Osteocyte (in vitro differentiated cells): ENCODE results near the gene RAD51. TPM values are rescaled to one million over a fixed set of nuclear protein-coding genes. Genes with fewer than 3 reads are reported as not detected.

Experiments
- DNase-seq: peaks from one replicate; pipeline ENCODE4 v3.0.0; 2021; ENCODE audit warnings: mixed read lengths; ENCODE audit not compliant: unreplicated experiment; ENCODE audit errors: extremely low spot score
- H3K27ac Mint-ChIP-seq: one replicate; pipeline ENCODE4 v1.8.0; 2021; ENCODE audit warnings: mild to moderate bottlenecking, mixed read lengths; ENCODE audit not compliant: unreplicated experiment
- H3K27me3 Mint-ChIP-seq: one replicate; pipeline ENCODE4 v1.8.0; 2021; ENCODE audit warnings: mixed read lengths; ENCODE audit not compliant: unreplicated experiment
- H3K36me3 Mint-ChIP-seq: one replicate; pipeline ENCODE4 v1.8.0; 2021; ENCODE audit warnings: mixed read lengths; ENCODE audit not compliant: unreplicated experiment
- H3K4me1 Mint-ChIP-seq: one replicate; pipeline ENCODE4 v1.8.0; 2021; ENCODE audit warnings: mixed read lengths; ENCODE audit not compliant: unreplicated experiment
- H3K4me3 Mint-ChIP-seq: one replicate; pipeline ENCODE4 v1.8.0; 2021; ENCODE audit warnings: mild to moderate bottlenecking, moderate library complexity, mixed read lengths; ENCODE audit not compliant: unreplicated experiment
- H3K9me3 Mint-ChIP-seq: one replicate; pipeline ENCODE4 v1.8.0; 2021; ENCODE audit warnings: mixed read lengths; ENCODE audit not compliant: unreplicated experiment
- total RNA-seq: library from RNA; stranded (reverse); gene quantifications from 2 replicates; pipeline ENCODE4 v1.2.1, GENCODE V29; 2021
- TF ChIP-seq, protein P1 (sequence below): fragments of 200-600 bp; sonication (generic); IDR thresholded peaks from 2 replicates; pipeline ENCODE4 v1.5.0; 2021; ENCODE audit warnings: antibody characterized with exemption, mild to moderate bottlenecking, moderate library complexity

The RAD51 gene
- total RNA-seq, 1 donor from 2014 or later = 8.6 TPM

DNA sequence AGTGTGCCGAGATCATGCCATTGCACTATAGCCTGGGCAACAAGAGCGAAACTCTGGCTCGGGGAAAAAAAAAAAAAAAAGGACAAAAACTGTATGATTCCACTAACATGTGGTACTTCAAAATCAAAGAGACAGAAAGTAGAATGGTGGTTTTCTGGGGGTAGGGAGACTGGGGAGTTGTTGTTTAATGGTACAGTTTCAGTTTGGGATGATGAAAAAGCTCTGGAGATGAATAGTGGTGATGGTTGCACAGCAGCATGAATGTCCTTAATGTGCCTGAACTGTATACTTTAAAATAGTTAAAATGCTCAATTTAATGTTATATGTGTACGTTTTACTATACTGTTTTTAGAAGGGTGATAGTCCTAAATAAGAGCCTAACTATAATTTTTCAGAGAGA lies 27.4 kb downstream of the RAD51 start:
- H3K27me3 Mint-ChIP-seq = no peaks in the 10 kb centered on the region
- TF ChIP-seq, protein P1, sequence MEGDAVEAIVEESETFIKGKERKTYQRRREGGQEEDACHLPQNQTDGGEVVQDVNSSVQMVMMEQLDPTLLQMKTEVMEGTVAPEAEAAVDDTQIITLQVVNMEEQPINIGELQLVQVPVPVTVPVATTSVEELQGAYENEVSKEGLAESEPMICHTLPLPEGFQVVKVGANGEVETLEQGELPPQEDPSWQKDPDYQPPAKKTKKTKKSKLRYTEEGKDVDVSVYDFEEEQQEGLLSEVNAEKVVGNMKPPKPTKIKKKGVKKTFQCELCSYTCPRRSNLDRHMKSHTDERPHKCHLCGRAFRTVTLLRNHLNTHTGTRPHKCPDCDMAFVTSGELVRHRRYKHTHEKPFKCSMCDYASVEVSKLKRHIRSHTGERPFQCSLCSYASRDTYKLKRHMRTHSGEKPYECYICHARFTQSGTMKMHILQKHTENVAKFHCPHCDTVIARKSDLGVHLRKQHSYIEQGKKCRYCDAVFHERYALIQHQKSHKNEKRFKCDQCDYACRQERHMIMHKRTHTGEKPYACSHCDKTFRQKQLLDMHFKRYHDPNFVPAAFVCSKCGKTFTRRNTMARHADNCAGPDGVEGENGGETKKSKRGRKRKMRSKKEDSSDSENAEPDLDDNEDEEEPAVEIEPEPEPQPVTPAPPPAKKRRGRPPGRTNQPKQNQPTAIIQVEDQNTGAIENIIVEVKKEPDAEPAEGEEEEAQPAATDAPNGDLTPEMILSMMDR = no peak
- no peak for DNase-seq
- no peaks in the 10 kb centered on the region for H3K9me3 Mint-ChIP-seq
- H3K4me3 Mint-ChIP-seq = no peak overlapping the region
- peaks cover 2% of the 10 kb centered on the region for H3K36me3 Mint-ChIP-seq
- no peaks in the 10 kb centered on the region for H3K4me1 Mint-ChIP-seq
- H3K27ac Mint-ChIP-seq = no peak overlapping the region

- TF ChIP-seq, protein P1 = no peak
- no peak overlapping the region for H3K27ac Mint-ChIP-seq
- H3K9me3 Mint-ChIP-seq = no peaks in the 10 kb centered on the region
- H3K4me3 Mint-ChIP-seq = no peak overlapping the region
- H3K4me1 Mint-ChIP-seq = no peaks in the 10 kb centered on the region
- DNase-seq = no peak
- no peaks in the 10 kb centered on the region for H3K27me3 Mint-ChIP-seq
- peaks cover 2% of the 10 kb centered on the region for H3K36me3 Mint-ChIP-seq
Observed at GRCh38 chr15:40722934-40723333, 28.0 kb downstream of the RAD51 start.

DNA sequence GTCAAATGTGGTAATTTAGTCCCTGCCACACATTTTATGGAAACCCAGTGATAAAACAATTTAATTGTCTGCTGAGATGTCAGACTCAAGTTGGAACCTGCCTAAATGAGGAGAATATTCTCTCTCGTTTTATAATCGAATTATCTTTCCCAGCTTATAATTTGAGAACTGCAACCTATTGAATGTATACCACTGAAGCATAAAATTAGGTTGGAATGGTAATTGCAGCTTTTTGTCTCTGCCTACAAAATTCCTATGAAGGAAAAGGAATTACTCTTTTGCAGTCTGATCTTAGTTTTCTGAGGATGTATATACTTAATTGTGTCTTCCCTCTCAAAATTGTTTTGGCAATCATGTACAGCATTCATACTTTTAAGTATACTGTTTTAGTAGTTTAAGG lies 28.9 kb downstream of the RAD51 start:
- Mint-ChIP-seq H3K27me3 (no peaks in the 10 kb centered on the region), H3K27ac (no peak overlapping the region), H3K4me1 (no peaks in the 10 kb centered on the region), H3K36me3 (peaks cover 2% of the 10 kb centered on the region), H3K9me3 (no peaks in the 10 kb centered on the region), H3K4me3 (no peak overlapping the region)
- no peak for DNase-seq
- TF ChIP-seq, protein P1 = no peak

DNA sequence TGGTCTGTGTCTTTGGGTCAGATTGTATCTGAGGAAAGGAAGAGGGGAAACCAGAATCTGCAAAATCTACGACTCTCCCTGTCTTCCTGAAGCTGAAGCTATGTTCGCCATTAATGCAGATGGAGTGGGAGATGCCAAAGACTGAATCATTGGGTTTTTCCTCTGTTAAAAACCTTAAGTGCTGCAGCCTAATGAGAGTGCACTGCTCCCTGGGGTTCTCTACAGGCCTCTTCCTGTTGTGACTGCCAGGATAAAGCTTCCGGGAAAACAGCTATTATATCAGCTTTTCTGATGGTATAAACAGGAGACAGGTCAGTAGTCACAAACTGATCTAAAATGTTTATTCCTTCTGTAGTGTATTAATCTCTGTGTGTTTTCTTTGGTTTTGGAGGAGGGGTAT lies 36.1 kb downstream of the RAD51 start:
- no peak overlapping the region for H3K4me3 Mint-ChIP-seq
- H3K36me3 Mint-ChIP-seq = peaks cover 16% of the 10 kb centered on the region
- TF ChIP-seq, protein P1 = no peak
- H3K4me1 Mint-ChIP-seq = no peaks in the 10 kb centered on the region
- peak overlapping the region; percentile 31 for H3K27ac Mint-ChIP-seq
- H3K9me3 Mint-ChIP-seq = no peaks in the 10 kb centered on the region
- DNase-seq = no peak
- no peaks in the 10 kb centered on the region for H3K27me3 Mint-ChIP-seq

GRCh38 chr15:40736575-40736974 lies 41.6 kb downstream of the RAD51 start:
- H3K27me3 Mint-ChIP-seq = no peaks in the 10 kb centered on the region
- peaks cover 28% of the 10 kb centered on the region for H3K36me3 Mint-ChIP-seq
- DNase-seq = no peak
- H3K9me3 Mint-ChIP-seq = no peaks in the 10 kb centered on the region
- H3K27ac Mint-ChIP-seq = no peak overlapping the region
- no peaks in the 10 kb centered on the region for H3K4me1 Mint-ChIP-seq
- TF ChIP-seq, protein P1 = no peak
- H3K4me3 Mint-ChIP-seq = no peak overlapping the region
